NCI-H524 (cell line): ENCODE results near the gene ABHD16A.

ENCODE experiments used
- DNase-seq, 2 experiments: peaks; one replicate each; lab custom pipeline; 2025; lab: John Stamatoyannopoulos, UW

The ABHD16A gene

GRCh38 chr6:31662124-31662723, 40.9 kb downstream of the ABHD16A start:
- no peak for DNase-seq

GRCh38 chr6:31661262-31662123, 41.6 kb downstream of the ABHD16A start:
- DNase-seq: no peak

GRCh38 chr6:31660381-31661261, 42.5 kb downstream of the ABHD16A start, which contains the start of gene C6orf47:
C6orf47 (minus strand) TSS chr6:31660778; CDS start chr6:31659947, 831 bp downstream.
- DNase-seq: peak; percentile 55 to 82

- no peak for DNase-seq
Measured at GRCh38 chr6:31659649-31660380, 43.3 kb downstream of the ABHD16A start.

- DNase-seq: no peak
Measured at GRCh38 chr6:31658983-31659648, 44.0 kb downstream of the ABHD16A start.

GRCh38 chr6:31658158-31658688, 44.9 kb downstream of the ABHD16A start:
- no peak for DNase-seq

- no peak for DNase-seq
Measured at GRCh38 chr6:31657406-31658157, 45.5 kb downstream of the ABHD16A start.

- DNase-seq: no peak
Measured at GRCh38 chr6:31655349-31656237, 47.5 kb downstream of the ABHD16A start, which contains the start of gene APOM. APOM (plus strand) TSS chr6:31655894; CDS start chr6:31655967, 73 bp downstream.

- DNase-seq: no peak
Measured at GRCh38 chr6:31654574-31655348, 48.4 kb downstream of the ABHD16A start.

- peak; percentile 93 to 96 for DNase-seq
Measured at GRCh38 chr6:31652925-31653724, 50.0 kb downstream of the ABHD16A start.

- DNase-seq: peak; percentile 47 to 58
Measured at GRCh38 chr6:31651602-31652191, 51.4 kb downstream of the ABHD16A start.

- no peak for DNase-seq
Measured at GRCh38 chr6:31645325-31645724, 57.8 kb downstream of the ABHD16A start.

GRCh38 chr6:31643818-31644454, 59.2 kb downstream of the ABHD16A start:
- no peak for DNase-seq

- no peak for DNase-seq
Measured at GRCh38 chr6:31642798-31643570, 60.1 kb downstream of the ABHD16A start.

- DNase-seq: no peak
Measured at GRCh38 chr6:31641370-31641769, 61.8 kb downstream of the ABHD16A start.

GRCh38 chr6:31640612-31641011, 62.5 kb downstream of the ABHD16A start:
- no peak for DNase-seq
